HepG2 (cell line): ENCODE data around the gene KRTAP10-4. TPM values are rescaled to one million over a fixed set of nuclear protein-coding genes. Genes with fewer than 3 reads are reported as not detected.

Source experiments
- ATAC-seq: fragments of 200-7000 bp; cut with Tn5 transposase; 3 replicates; pipeline ENCODE4 v1.9.1; 2020; ENCODE audit warnings: mild to moderate bottlenecking, moderate library complexity
- BruUV-seq: library from RNA; stranded (reverse); fragments of 400-500 nt; replicated peaks from 2 replicates; lab custom pipeline; 2021; lab: Mats Ljungman, UMichigan
- CTCF ChIA-PET: fragments of 300-600 bp; formaldehyde crosslinking; extraction: SDS; loops from one replicate; lab custom pipeline; 2021; ENCODE audit warnings: low total read pairs, inconsistent platforms, low intra/inter-chr PET ratio; lab: Yijun Ruan, JAX
- POLR2A ChIA-PET: fragments of 350-600 bp; sonication (Branson Sonifier 250); formaldehyde crosslinking; loops from one replicate; lab custom pipeline; 2020; ENCODE audit warnings: antibody characterized with exemption, inconsistent platforms; lab: Yijun Ruan, JAX
- DNase-seq: peaks from one replicate; pipeline ENCODE4 v3.0.0-alpha.2; 2015; ENCODE audit warnings: low spot score
- FAIRE-seq: peaks from 3 replicates; lab custom pipeline; 2011; peaks lifted over from hg19 to GRCh38; lab: Jason Lieb, UNC
- H2AFZ ChIP-seq: one replicate; pipeline ENCODE4 v1.6.1; 2011; ENCODE audit warnings: low read length, inconsistent platforms
- H3K27ac ChIP-seq: fragments of 300-600 bp; 3 replicates; pipeline ENCODE4 v1.8.0; 2011; ENCODE audit warnings: mixed run types, mild to moderate bottlenecking, mixed read lengths, low read length, inconsistent platforms; ENCODE audit not compliant: insufficient read depth; ENCODE audit errors: extremely low read length
- H3K27me3 ChIP-seq, 2 experiments: fragments of 200-600 bp in 1 of 2; 2 replicates in 1 of 2; 3 replicates in 1 of 2; pipeline versions ENCODE4 v1.6.0 to v1.8.0; 2011; ENCODE audit warnings: low read length in 2 of 2, mild to moderate bottlenecking in 2 of 2, moderate library complexity in 2 of 2, inconsistent platforms in 1 of 2; ENCODE audit not compliant: insufficient read depth in 2 of 2, control insufficient read depth in 1 of 2
- H3K36me3 ChIP-seq, 2 experiments: fragments of 200-600 bp in 1 of 2; replicated peaks in 1 of 2; 2 replicates in 1 of 2; 3 replicates in 1 of 2; pipeline versions ENCODE4 v1.5.1 to v1.8.0; 2011; ENCODE audit warnings: low read length in 2 of 2, inconsistent platforms in 1 of 2; ENCODE audit not compliant: insufficient read depth in 2 of 2, control insufficient read depth in 1 of 2
- H3K4me1 ChIP-seq: 2 replicates; pipeline ENCODE4 v1.5.1; 2012; ENCODE audit warnings: low read length, inconsistent platforms; ENCODE audit not compliant: insufficient read depth
- H3K4me2 ChIP-seq: 2 replicates; pipeline ENCODE4 v1.6.0; 2011; ENCODE audit warnings: low read depth, low read length, inconsistent platforms
- H3K4me3 ChIP-seq, 3 experiments: fragments of 200-600 bp in 1 of 3; sonication (generic), shearing (Covaris generic) in 1 of 3; replicated peaks in 1 of 3; 2 replicates each; pipeline ENCODE4 v1.5.1; 2011 to 2016; ENCODE audit warnings: low read length in 3 of 3, inconsistent platforms in 2 of 3, low read depth in 2 of 3, mild to moderate bottlenecking in 2 of 3, control low read depth in 1 of 3, mixed read lengths in 1 of 3; ENCODE audit not compliant: insufficient read depth in 1 of 3
- H3K79me2 ChIP-seq: one replicate; pipeline ENCODE4 v1.6.1; 2011; ENCODE audit warnings: low read length, inconsistent platforms; ENCODE audit not compliant: insufficient read depth
- H3K9ac ChIP-seq: 2 replicates; pipeline ENCODE4 v1.6.0; 2011; ENCODE audit warnings: mild to moderate bottlenecking, low read depth, low read length, inconsistent platforms; ENCODE audit not compliant: insufficient read depth
- H3K9me3 ChIP-seq: 2 replicates; pipeline ENCODE4 v1.5.1; 2012; ENCODE audit warnings: mild to moderate bottlenecking, low read length
- H4K20me1 ChIP-seq: 2 replicates; pipeline ENCODE4 v1.6.0; 2011; ENCODE audit warnings: inconsistent platforms, mild to moderate bottlenecking, low read length, moderate library complexity; ENCODE audit not compliant: insufficient read depth
- ARNTL ChIP-seq: sonication (generic); formaldehyde crosslinking; IDR thresholded peaks from 2 replicates; pipeline ENCODE4 v1.4.0; 2020; ENCODE audit warnings: mild to moderate bottlenecking, missing genetic modification reagents
- HDAC1 ChIP-seq: sonication (generic); formaldehyde crosslinking; IDR thresholded peaks from 2 replicates; pipeline ENCODE4 v1.5.1; 2020; ENCODE audit warnings: mild to moderate bottlenecking, missing genetic modification reagents
- HMG20B ChIP-seq: conservative IDR thresholded peaks from 2 replicates; pipeline ENCODE4 v1.6.1; 2016; ENCODE audit warnings: missing genetic modification reagents, missing compliant biosample characterization
- IRF2 ChIP-seq: IDR thresholded peaks from 2 replicates; pipeline ENCODE4 v1.6.1; 2018; ENCODE audit warnings: missing genetic modification reagents, missing compliant biosample characterization
- NCOR1 ChIP-seq: fragments of 200-600 bp; sonication (generic); IDR thresholded peaks from 2 replicates; pipeline ENCODE4 v1.7.0; 2017; ENCODE audit warnings: antibody characterized with exemption, low read length, borderline replicate concordance
- RBM39 ChIP-seq: fragments of 200-400 bp; formaldehyde crosslinking; IDR thresholded peaks from one replicate; pipeline ENCODE4 v1.6.1; 2018; ENCODE audit warnings: antibody characterized with exemption, mild to moderate bottlenecking, low read depth, low read length; ENCODE audit not compliant: poor library complexity, severe bottlenecking
- TCF7L2 ChIP-seq: IDR thresholded peaks from 2 replicates; pipeline ENCODE4 v1.6.1; 2011; ENCODE audit warnings: mild to moderate bottlenecking, low read depth, low read length, moderate library complexity
- ZNF234 ChIP-seq: sonication (generic); formaldehyde crosslinking; conservative IDR thresholded peaks from 2 replicates; pipeline ENCODE4 v1.5.1; 2020; ENCODE audit warnings: mild to moderate bottlenecking, missing genetic modification reagents
- ZNF543 ChIP-seq: sonication (generic); formaldehyde crosslinking; IDR thresholded peaks from 2 replicates; pipeline ENCODE4 v1.4.0; 2020; ENCODE audit warnings: mild to moderate bottlenecking, missing genetic modification reagents
- ZNF558 ChIP-seq: sonication (generic); formaldehyde crosslinking; IDR thresholded peaks from 2 replicates; pipeline ENCODE4 v1.9.0; 2022; ENCODE audit warnings: mild to moderate bottlenecking, missing genetic modification reagents, borderline replicate concordance
- WGBS: methylation state at CpG from one replicate; pipeline ENCODE4 v1.1.6; 2017; ENCODE audit warnings: low lambda C conversion rate; 5-methylcytosine and 5-hydroxymethylcytosine counted together
- in situ Hi-C: cut with HindIII; loops from 2 replicates; pipeline ENCODE4 v1.10.0; 2017; ENCODE audit warnings: low pct_unique_long_range_greater_than_20kb; ENCODE audit not compliant: extremely low pct_ligation_motif_present
- intact Hi-C: fragments of 100-400 bp; cut with micrococcal nuclease; formaldehyde crosslinking; loops from one replicate; pipeline ENCODE4 v1.10.0; 2022; ENCODE audit not compliant: unreplicated experiment
- polyA plus RNA-seq, 8 experiments: library from polyadenylated mRNA; depleted of rRNA in 3 of 8; stranded (reverse) in 7 of 8; unstranded in 1 of 8; fragments of >200 nt; fragmentation: Illumina TruSeq in 4 of 8; extraction: Trizol in 4 of 8; gene quantifications; 2 replicates each; pipeline versions ENCODE4 v1.2.1 to v1.2.3, GENCODE V29; 2011 to 2016; ENCODE audit warnings: low read depth in 4 of 8, missing spikeins in 1 of 8, mixed read lengths in 1 of 8; ENCODE audit not compliant: insufficient read depth in 1 of 8
- total RNA-seq, 5 experiments: library from RNA; depleted of rRNA; stranded (reverse); fragments of >200 nt; fragmentation: Illumina TruSeq; extraction: Trizol; gene quantifications; 2 replicates each; pipeline ENCODE4 v1.2.3, GENCODE V29; 2016; ENCODE audit warnings: low read depth in 1 of 5
- TF ChIP-seq, protein P1 (sequence below): sonication (generic); formaldehyde crosslinking; IDR thresholded peaks from 2 replicates; pipeline ENCODE4 v1.8.0; 2023; ENCODE audit warnings: mild to moderate bottlenecking, missing genetic modification reagents
- TF ChIP-seq, protein P2 (sequence below): fragments of 450-650 bp; IDR thresholded peaks from 2 replicates; pipeline ENCODE4 v1.6.1; 2017

Gene KRTAP10-4
- total and polyA plus RNA-seq, 2 of the 13 experiments (the other 11 are each of a cell fraction or from before 2014, with no cell fraction given): not detected

DNA sequence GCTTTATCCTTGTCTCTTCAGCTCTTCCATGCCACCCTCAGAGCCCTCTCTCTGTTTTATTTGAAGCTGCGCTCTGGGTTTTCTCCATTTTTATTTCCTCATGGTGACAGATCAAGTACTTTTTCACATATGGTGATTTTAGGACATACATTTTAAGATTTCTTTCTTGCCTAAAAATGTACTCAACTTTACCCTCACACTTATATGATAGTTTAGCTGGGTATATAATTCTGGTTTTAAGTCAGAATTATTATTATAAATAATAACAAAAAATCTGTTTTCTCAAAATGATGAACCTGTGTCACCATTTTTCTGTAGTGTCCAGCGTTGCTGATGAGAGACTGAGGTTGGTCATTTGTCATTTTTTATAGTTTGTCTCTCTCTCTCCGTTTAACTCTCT, 7.6 kb downstream of the KRTAP10-4 start:
- 36% methylated on average over 3 of the region's 3 CpGs for WGBS
- H4K20me1 ChIP-seq: no peaks in the 10 kb centered on the region
- FAIRE-seq: no peak
- TF ChIP-seq HDAC1 (CRISPR knock-in tag) (no peak), RBM39 (no peak), NCOR1 (no peak), ARNTL (CRISPR knock-in tag) (no peak), ZNF234 (CRISPR knock-in tag) (no peak), TCF7L2 (no peak), HMG20B (CRISPR knock-in tag) (no peak), ZNF558 (no peak), ZNF543 (CRISPR knock-in tag) (no peak), IRF2 (no peak)
- TF ChIP-seq, protein P1, sequence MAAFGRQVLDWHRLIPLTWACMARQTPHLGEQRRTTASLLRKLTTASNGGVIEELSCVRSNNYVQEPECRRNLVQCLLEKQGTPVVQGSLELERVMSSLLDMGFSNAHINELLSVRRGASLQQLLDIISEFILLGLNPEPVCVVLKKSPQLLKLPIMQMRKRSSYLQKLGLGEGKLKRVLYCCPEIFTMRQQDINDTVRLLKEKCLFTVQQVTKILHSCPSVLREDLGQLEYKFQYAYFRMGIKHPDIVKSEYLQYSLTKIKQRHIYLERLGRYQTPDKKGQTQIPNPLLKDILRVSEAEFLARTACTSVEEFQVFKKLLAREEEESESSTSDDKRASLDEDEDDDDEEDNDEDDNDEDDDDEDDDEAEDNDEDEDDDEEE (CRISPR knock-in tag): no peak
- TF ChIP-seq, protein P2, sequence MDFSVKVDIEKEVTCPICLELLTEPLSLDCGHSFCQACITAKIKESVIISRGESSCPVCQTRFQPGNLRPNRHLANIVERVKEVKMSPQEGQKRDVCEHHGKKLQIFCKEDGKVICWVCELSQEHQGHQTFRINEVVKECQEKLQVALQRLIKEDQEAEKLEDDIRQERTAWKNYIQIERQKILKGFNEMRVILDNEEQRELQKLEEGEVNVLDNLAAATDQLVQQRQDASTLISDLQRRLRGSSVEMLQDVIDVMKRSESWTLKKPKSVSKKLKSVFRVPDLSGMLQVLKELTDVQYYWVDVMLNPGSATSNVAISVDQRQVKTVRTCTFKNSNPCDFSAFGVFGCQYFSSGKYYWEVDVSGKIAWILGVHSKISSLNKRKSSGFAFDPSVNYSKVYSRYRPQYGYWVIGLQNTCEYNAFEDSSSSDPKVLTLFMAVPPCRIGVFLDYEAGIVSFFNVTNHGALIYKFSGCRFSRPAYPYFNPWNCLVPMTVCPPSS: no peak
- H3K27ac ChIP-seq: no peak overlapping the region
- in situ Hi-C loops: no loop called here
- ATAC-seq: no peak
- H3K79me2 ChIP-seq: no peaks in the 10 kb centered on the region
- H3K36me3 ChIP-seq: no peaks in the 10 kb centered on the region
- peaks cover 13% of the 10 kb centered on the region for H3K9me3 ChIP-seq
- no peaks in the 10 kb centered on the region for H3K4me1 ChIP-seq
- no peak overlapping the region for H2AFZ ChIP-seq
- POLR2A ChIA-PET: no interaction called here
- H3K4me2 ChIP-seq: no peak overlapping the region
- no TSS peak for BruUV-seq
- H3K9ac ChIP-seq: no peak overlapping the region
- peaks cover 0 to 9% of the 10 kb centered on the region in 2 experiments; a peak in 1 of 5 replicates for H3K27me3 ChIP-seq
- CTCF ChIA-PET: no interaction called here
- intact Hi-C loops: no loop called here
- DNase-seq: no peak
- no peak overlapping the region for H3K4me3 ChIP-seq
